DOHH2 (cell line): ENCODE results near the gene ASTE1.

ENCODE experiments used
- CTCF ChIP-seq: fragments of 200-600 bp; sonication (generic); IDR thresholded peaks from one replicate; pipeline ENCODE4 v1.5.1; 2014; ENCODE audit warnings: antibody characterized with exemption, mild to moderate bottlenecking, low read depth, low read length; ENCODE audit not compliant: poor library complexity, severe bottlenecking
- EZH2phosphoT487 ChIP-seq: fragments of 200-600 bp; sonication (generic); IDR thresholded peaks from 2 replicates; pipeline ENCODE4 v1.6.1; 2017; ENCODE audit warnings: borderline replicate concordance, mild to moderate bottlenecking, antibody characterized with exemption, low read length, moderate library complexity, mixed read lengths

- TF ChIP-seq CTCF: no peak
- no peak for TF ChIP-seq EZH2phosphoT487
Measured at GRCh38 chr3:131036200-131036816, 9.7 kb upstream of the ASTE1 start.
